Right renal pelvis (tissue), 4 donors: ENCODE data around the gene MPRIP. TPM values are rescaled to one million over a fixed set of nuclear protein-coding genes. Genes with fewer than 3 reads are reported as not detected.
"Not testable (repeated sequence)": the region's sequence is repeated elsewhere in the genome, so short reads cannot be mapped to it uniquely, and the experiment has no call there.

Experiments used
- DNase-seq, 4 donors: peaks; one replicate each; pipeline ENCODE4 v3.0.0-alpha.2; 2013; ENCODE audit warnings: low read depth in 4 of 4, low spot score in 3 of 4, missing footprints in 1 of 4
- polyA plus RNA-seq, 4 donors: library from polyadenylated mRNA; unstranded; fragments of 120-200 nt; gene quantifications; one replicate each; pipeline ENCODE4 v1.2.1, GENCODE V29; 2013; ENCODE audit not compliant: insufficient read length in 4 of 4

The MPRIP gene
- polyA plus RNA-seq, 4 donors, result 140 to 180 (median 164) TPM

GRCh38 chr17:17011043-17011907 lies 31.0 kb upstream of the MPRIP start:
- DNase-seq, result not testable (repeated sequence)

- DNase-seq, result not testable (repeated sequence)
Measured at GRCh38 chr17:17013828-17014747, 28.2 kb upstream of the MPRIP start.

GRCh38 chr17:17014748-17015124 lies 27.5 kb upstream of the MPRIP start:
- DNase-seq, result not testable (repeated sequence)

GRCh38 chr17:17015230-17015629 lies 27.0 kb upstream of the MPRIP start:
- no peak for DNase-seq

DNA sequence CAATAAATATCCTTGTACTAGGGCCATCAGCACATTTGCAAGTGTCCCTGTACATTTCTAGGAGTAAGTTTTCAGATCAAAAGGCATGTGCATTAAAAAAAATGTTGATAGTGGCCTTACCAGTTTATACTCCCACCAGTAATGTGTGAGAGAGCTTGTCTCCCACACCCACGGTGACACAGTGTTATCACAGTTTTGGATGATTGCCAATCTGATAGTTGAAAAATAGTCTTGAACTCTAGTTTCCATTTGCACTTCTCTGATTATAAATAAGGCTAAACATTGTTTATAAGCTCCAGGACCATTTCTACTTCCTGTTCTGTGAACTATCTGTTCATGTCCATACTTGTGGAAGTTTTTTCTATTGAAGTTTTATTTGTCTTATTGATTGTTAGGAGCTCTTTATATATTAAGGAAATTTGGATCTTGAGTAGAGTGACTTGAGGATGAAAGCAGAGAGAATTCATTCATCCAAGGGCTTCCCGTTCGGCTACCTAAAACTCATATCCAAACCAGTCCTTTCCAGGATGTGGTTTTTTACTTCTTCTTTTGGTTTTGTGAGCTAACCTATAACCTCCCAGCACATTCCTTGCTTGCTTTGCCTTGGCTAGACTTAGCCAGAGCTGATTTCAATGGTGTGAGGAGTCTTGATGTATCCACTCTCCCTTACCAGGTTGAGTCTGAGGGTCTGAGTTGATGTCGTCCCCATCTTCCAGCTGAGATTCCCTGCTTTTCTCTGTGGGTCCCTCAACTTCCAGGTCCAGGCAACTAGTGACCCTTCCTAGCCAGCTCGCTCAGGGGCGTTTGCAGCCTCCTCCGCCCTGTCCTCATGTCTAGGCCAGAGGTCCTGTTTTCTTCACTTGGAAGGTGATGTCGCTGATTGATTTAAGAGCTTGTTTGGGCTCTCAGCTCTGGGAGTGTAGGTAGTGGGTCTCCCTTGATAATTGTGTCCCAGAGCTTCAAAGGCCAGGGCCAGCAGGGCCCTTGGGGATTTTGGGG lies 25.8 kb upstream of the MPRIP start:
- DNase-seq, result not testable (repeated sequence)

DNA sequence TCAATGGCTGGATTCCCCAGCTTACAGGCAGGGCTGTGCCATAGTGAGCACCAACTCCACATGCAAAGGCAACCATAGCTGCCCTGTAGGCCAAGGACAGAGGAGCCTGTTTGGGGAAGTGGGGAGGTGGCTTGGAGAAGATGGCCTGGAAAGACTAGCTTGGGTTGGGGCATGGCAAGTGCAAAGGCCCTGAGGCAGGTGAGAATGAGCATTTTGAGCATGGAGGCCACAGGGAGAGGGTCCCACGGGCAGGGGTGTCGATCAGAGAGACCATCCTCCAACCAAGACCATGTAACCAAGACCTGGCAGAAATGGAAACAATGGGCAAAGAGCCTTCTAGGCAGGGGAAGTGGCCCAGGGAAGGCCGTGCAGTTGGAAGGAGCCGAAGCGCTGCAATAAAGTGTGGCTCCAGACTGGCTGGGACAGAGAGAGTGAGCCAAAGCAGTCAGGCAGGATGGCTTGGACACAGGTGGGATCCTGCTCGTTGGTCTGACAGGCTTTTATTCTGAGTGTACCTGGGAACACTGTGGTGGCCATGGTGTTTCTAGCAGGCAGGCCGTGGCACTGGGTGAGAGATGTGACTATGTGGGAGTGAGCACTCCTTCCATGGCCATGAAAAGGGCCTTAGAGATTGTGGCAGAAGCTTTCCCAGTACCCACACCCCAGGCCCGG lies 24.8 kb upstream of the MPRIP start:
- DNase-seq, result no peak

DNA sequence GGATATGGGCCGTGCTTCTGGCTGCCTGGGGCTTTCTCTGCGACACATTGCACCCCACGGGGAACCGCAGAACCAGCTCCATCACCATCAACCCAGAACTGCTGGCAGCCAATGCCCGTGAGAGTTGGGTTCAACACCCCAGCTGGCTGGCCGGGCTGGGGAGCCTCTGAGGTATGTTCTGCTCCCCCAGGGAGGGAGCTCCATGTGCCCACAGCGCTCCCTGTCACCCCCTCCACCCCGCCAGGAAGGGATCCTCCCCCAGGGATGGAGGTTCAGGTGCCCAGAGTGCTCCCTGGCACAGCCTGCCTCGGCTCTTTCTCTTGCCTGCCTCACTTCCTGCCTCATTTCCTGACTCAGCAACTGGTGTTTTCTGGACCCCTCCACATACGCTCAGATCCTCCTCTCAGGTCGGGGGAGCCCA lies 24.2 kb upstream of the MPRIP start:
- DNase-seq, result no peak

DNA sequence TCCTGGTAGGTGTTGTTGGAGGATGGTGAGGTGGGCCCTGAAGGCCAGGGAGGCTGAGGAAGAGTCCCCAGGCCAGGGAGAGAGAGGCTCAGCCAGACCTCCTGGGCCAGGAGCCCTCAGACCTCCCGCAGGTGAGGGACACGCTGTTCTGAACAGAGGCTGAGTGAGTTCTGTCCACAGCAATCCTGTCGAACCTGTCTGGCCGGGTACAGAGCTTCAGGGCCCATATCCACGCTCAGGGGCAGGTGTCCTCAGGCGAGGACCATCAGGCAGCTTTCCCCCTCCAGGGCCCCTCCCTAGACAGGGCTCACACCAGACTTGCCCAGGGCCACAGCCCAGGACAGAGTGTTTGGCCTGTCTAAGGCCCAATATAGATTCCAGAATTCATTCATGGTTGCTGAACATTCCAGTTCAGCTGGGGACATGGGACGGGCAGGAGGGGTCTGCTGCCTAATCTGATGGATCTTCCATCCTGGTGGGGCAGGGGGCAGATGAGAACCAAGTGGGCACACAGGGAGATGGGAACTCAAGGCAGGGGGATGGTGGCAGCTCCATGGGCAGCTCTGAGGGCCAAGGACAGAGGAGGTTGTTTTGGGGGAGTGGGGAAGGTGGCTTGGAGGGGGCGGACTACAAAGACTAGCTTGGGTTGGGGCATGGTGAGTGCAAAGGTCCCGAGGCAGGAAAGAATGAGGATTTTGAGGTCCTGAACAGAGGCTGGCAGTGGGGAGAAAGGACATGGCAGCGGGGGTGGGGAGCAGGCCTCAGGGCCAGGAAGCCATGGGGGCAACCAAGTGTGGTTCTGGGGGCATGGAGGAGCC lies 23.4 kb upstream of the MPRIP start:
- DNase-seq, result no peak

- DNase-seq, result no peak
Measured at GRCh38 chr17:17019430-17019762, 22.9 kb upstream of the MPRIP start.

DNA sequence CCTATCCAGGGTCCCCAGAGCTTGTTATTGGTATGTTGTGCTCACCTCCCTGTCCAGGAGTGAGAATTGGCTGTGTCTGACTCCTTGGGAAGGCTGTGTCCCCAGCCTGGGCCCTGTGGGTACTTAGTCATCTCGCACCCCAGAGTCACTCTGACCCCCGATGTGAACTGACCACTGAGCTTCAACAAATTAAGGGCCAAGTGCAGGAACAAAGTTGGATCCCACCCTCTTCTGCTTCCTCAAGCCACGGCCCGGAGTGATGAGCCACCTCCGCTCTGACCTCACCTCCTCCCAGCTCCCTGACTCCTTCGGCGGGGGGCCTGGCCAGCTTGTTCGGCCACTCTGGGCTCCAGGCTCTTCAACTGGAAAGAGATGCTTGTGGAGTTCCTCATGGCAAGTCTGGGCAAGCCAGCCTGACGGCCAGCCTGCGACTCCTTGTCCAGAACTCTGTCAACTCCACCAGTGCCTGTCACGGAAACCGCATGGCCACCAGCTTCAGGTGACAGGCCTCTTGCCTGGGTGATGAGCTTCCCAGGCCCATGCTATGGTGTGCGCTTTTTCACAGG lies 22.3 kb upstream of the MPRIP start:
- no peak for DNase-seq

GRCh38 chr17:17020821-17021193 lies 21.4 kb upstream of the MPRIP start:
- DNase-seq, result no peak

- DNase-seq, result no peak
Measured at GRCh38 chr17:17021194-17021863, 20.9 kb upstream of the MPRIP start.

GRCh38 chr17:17022011-17022410 lies 20.2 kb upstream of the MPRIP start:
- DNase-seq, result no peak

- DNase-seq, result no peak
Measured at GRCh38 chr17:17022456-17022855, 19.8 kb upstream of the MPRIP start.

DNA sequence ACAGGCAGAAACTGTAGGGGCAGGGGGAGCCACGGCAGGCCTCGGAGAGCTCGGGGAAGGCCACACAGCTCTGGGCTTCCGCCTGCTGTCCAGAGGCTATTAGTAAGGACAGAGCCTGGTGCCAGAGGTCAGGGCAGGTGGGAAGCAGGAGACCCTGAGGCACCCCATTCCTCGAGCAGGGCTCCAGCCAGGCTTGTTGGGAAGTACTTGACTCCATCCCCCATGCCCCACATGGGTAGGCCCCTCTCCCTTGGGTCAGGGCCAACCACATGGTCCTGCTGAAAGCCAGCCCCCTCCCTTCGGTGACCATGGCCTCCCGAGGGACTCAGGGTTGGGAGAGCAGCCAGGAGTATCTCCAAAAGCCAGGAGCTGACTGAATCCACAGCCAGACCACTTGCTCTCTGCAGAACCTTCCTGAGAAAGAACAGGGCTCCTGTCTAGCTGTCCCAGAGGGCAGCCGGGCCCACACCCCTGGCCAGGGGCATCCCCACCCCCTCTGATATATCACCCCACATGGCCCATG lies 17.4 kb upstream of the MPRIP start:
- no peak for DNase-seq

DNA sequence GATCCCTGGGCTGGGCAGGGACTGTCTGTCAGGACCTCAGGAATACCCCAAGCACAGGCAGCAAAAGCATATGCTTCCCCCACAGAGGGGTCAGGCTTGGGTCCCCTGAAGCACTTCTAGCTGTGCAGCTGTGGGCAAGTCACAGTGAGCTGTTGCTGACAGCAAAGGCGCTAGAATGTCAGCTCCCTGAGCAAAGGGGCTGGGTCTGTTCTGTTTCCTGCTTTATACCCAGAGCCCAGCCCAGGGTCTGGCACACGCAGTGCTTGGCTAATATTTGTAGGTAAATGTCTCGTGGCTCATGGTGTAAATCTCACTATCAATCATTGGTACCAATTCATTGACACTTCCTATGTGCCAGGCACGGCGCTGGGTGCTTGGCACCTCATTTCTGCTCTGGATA lies 16.6 kb upstream of the MPRIP start:
- DNase-seq, result no peak

- DNase-seq, result no peak
Measured at GRCh38 chr17:17026163-17026562, 16.1 kb upstream of the MPRIP start.
